Caco-2 (cell line): ENCODE results near the gene ADCY1. TPM values are rescaled to one million over a fixed set of nuclear protein-coding genes. Genes with fewer than 3 reads are reported as not detected.

ENCODE experiments used
- BruUV-seq: library from RNA; stranded (reverse); fragments of 400-500 nt; replicated peaks from 2 replicates; lab custom pipeline; 2021; lab: Mats Ljungman, UMichigan
- CTCF ChIA-PET: fragments of 300-600 bp; sonication (Branson Sonifier 250); formaldehyde crosslinking; loops from one replicate; lab custom pipeline; 2022; ENCODE audit warnings: antibody characterized with exemption; lab: Charles Lee
- POLR2A ChIA-PET: fragments of 300-600 bp; sonication (Branson Sonifier 250); formaldehyde crosslinking; loops from one replicate; lab custom pipeline; 2022; ENCODE audit warnings: antibody characterized with exemption; lab: Charles Lee
- DNase-seq, 2 experiments: peaks; one replicate each; pipeline versions ENCODE4 v3.0.0 to v3.0.0-alpha.2; 2020 to 2022
- H3K27me3 ChIP-seq: replicated peaks from 2 replicates; pipeline ENCODE4 v1.6.0; 2011; ENCODE audit warnings: low read length; ENCODE audit not compliant: control insufficient read depth, insufficient read depth
- H3K36me3 ChIP-seq: 2 replicates; pipeline ENCODE4 v1.5.1; 2011; ENCODE audit warnings: low read length; ENCODE audit not compliant: control insufficient read depth, insufficient read depth
- H3K4me1 ChIP-seq: fragments of 250-450 bp; sonication (Bioruptor Pico); 2 replicates; pipeline ENCODE4 v1.5.1; 2020; ENCODE audit warnings: mild to moderate bottlenecking
- H3K4me3 ChIP-seq: 2 replicates; pipeline ENCODE4 v1.5.1; 2011; ENCODE audit warnings: low read depth, mild to moderate bottlenecking, control low read depth, low read length
- H3K9me3 ChIP-seq: fragments of 250-450 bp; sonication (Bioruptor Pico); 2 replicates; pipeline ENCODE4 v1.5.1; 2020; ENCODE audit warnings: mild to moderate bottlenecking, moderate library complexity
- H3K27ac Mint-ChIP-seq: one replicate; pipeline ENCODE4 v1.8.0; 2022; ENCODE audit warnings: mixed read lengths; ENCODE audit not compliant: unreplicated experiment
- H3K27me3 Mint-ChIP-seq: one replicate; pipeline ENCODE4 v1.8.0; 2022; ENCODE audit warnings: mixed read lengths; ENCODE audit not compliant: insufficient read depth, unreplicated experiment
- H3K36me3 Mint-ChIP-seq: one replicate; pipeline ENCODE4 v1.8.0; 2022; ENCODE audit warnings: mild to moderate bottlenecking, mixed read lengths; ENCODE audit not compliant: insufficient read depth, unreplicated experiment
- H3K4me1 Mint-ChIP-seq: one replicate; pipeline ENCODE4 v1.8.0; 2022; ENCODE audit warnings: low read depth, mixed read lengths; ENCODE audit not compliant: unreplicated experiment
- H3K4me3 Mint-ChIP-seq: one replicate; pipeline ENCODE4 v1.8.0; 2022; ENCODE audit warnings: mild to moderate bottlenecking, moderate library complexity, mixed read lengths; ENCODE audit not compliant: unreplicated experiment
- H3K9me3 Mint-ChIP-seq: one replicate; pipeline ENCODE4 v1.8.0; 2022; ENCODE audit warnings: mixed read lengths; ENCODE audit not compliant: unreplicated experiment
- CTCF ChIP-seq, 2 experiments: fragments of 200-600 bp in 1 of 2; IDR thresholded peaks; 1 replicate in 1 of 2; 2 replicates in 1 of 2; pipeline versions ENCODE4 v1.5.1 to v1.8.0; 2011 to 2022; ENCODE audit warnings: antibody characterized with exemption in 1 of 2, control low read depth in 1 of 2, inconsistent platforms in 1 of 2, low read depth in 1 of 2, low read length in 1 of 2, mild to moderate bottlenecking in 1 of 2, moderate library complexity in 1 of 2; ENCODE audit not compliant: insufficient read depth in 1 of 2, severe bottlenecking in 1 of 2, unreplicated experiment in 1 of 2
- intact Hi-C: fragments of 100-400 bp; cut with micrococcal nuclease; formaldehyde crosslinking; loops from one replicate; pipeline ENCODE4 v1.10.0; 2022; ENCODE audit not compliant: unreplicated experiment
- total RNA-seq: library from RNA; stranded (reverse); gene quantifications from 2 replicates; pipeline ENCODE4 v1.2.3, GENCODE V29; 2022

ADCY1 gene
- total RNA-seq, 1 experiment from 2014 or later, result 2.9 TPM

GRCh38 chr7:45684910-45685618, 110.9 kb downstream of the ADCY1 start:
- H3K4me3 Mint-ChIP-seq, result no peak overlapping the region
- H3K27ac Mint-ChIP-seq, result no peak overlapping the region
- no peaks in the 10 kb centered on the region for H3K9me3 Mint-ChIP-seq
- no TSS peak for BruUV-seq
- ChIA-PET CTCF (interaction anchor here (0.9 kb wide), 1 partner anchor 21 kb away, joined by 4 read pairs; no protein-coding TSS in a partner anchor), POLR2A (no interaction called here)
- H3K9me3 ChIP-seq, result no peaks in the 10 kb centered on the region
- no peaks in the 10 kb centered on the region for H3K27me3 Mint-ChIP-seq
- H3K36me3 ChIP-seq, result no peaks in the 10 kb centered on the region; the same call in 1 of the 2 replicates
- peak in 1 of 2 experiments; percentile 17 for DNase-seq
- TF ChIP-seq CTCF (IDR thresholded peaks at IDR 0.05; ENCODE audit: insufficient read depth in 1 of 2, low read depth in 1 of 2, low read length in 1 of 2, severe bottlenecking in 1 of 2, unreplicated experiment in 1 of 2), result no peak
- H3K4me3 ChIP-seq, result no peak overlapping the region
- H3K36me3 Mint-ChIP-seq, result no peaks in the 10 kb centered on the region
- H3K4me1 Mint-ChIP-seq, result peaks cover 37% of the 10 kb centered on the region
- peaks cover 21% of the 10 kb centered on the region for H3K4me1 ChIP-seq
- no peaks in the 10 kb centered on the region for H3K27me3 ChIP-seq
- intact Hi-C loops, result no loop called here

GRCh38 chr7:45685619-45686240, 111.6 kb downstream of the ADCY1 start:
- H3K4me1 ChIP-seq, result peaks cover 27% of the 10 kb centered on the region
- BruUV-seq, result no TSS peak
- no peak overlapping the region for H3K4me3 ChIP-seq
- H3K27ac Mint-ChIP-seq, result peak overlapping the region; percentile 58
- TF ChIP-seq CTCF (IDR thresholded peaks at IDR 0.05; ENCODE audit: insufficient read depth in 1 of 2, low read depth in 1 of 2, low read length in 1 of 2, severe bottlenecking in 1 of 2, unreplicated experiment in 1 of 2), result no peak
- intact Hi-C loops, result no loop called here
- H3K9me3 ChIP-seq, result no peaks in the 10 kb centered on the region
- H3K27me3 ChIP-seq, result no peaks in the 10 kb centered on the region
- DNase-seq, result peak in 1 of 2 experiments; percentile 29
- H3K4me3 Mint-ChIP-seq, result no peak overlapping the region
- POLR2A ChIA-PET, result no interaction called here
- H3K27me3 Mint-ChIP-seq, result no peaks in the 10 kb centered on the region
- no peaks in the 10 kb centered on the region; the same call in 1 of the 2 replicates for H3K36me3 ChIP-seq
- no peaks in the 10 kb centered on the region for H3K36me3 Mint-ChIP-seq
- no peaks in the 10 kb centered on the region for H3K9me3 Mint-ChIP-seq
- peaks cover 36% of the 10 kb centered on the region for H3K4me1 Mint-ChIP-seq
- CTCF ChIA-PET, result interaction anchor here (0.9 kb wide), 1 partner anchor 22 kb away, joined by 4 read pairs; no protein-coding TSS in a partner anchor

GRCh38 chr7:45686441-45687184, 112.4 kb downstream of the ADCY1 start:
- H3K36me3 ChIP-seq, result no peaks in the 10 kb centered on the region; the same call in 1 of the 2 replicates
- Mint-ChIP-seq H3K9me3 (no peaks in the 10 kb centered on the region), H3K36me3 (no peaks in the 10 kb centered on the region), H3K4me1 (peaks cover 29% of the 10 kb centered on the region), H3K27me3 (no peaks in the 10 kb centered on the region), H3K27ac (peak overlapping the region; percentile 58), H3K4me3 (no peak overlapping the region)
- H3K4me3 ChIP-seq, result no peak overlapping the region
- H3K4me1 ChIP-seq, result peaks cover 36% of the 10 kb centered on the region
- no peak for DNase-seq
- H3K27me3 ChIP-seq, result no peaks in the 10 kb centered on the region
- TF ChIP-seq CTCF (IDR thresholded peaks at IDR 0.05; ENCODE audit: insufficient read depth in 1 of 2, low read depth in 1 of 2, low read length in 1 of 2, severe bottlenecking in 1 of 2, unreplicated experiment in 1 of 2), result no peak
- no peaks in the 10 kb centered on the region for H3K9me3 ChIP-seq
- ChIA-PET POLR2A (no interaction called here), CTCF (no interaction called here)
- intact Hi-C loops, result no loop called here
- no TSS peak for BruUV-seq
